GM12892 (cell line): ENCODE data around the gene CRTAC1.

Source experiments
- POLR2A ChIP-seq: IDR thresholded peaks from 2 replicates; pipeline ENCODE4 v1.6.1; 2011; ENCODE audit warnings: low read depth, low read length, control low read depth
- POLR2AphosphoS5 ChIP-seq: IDR thresholded peaks from 2 replicates; pipeline ENCODE4 v1.6.1; 2011; ENCODE audit warnings: low read depth, low read length, control low read depth

DNA sequence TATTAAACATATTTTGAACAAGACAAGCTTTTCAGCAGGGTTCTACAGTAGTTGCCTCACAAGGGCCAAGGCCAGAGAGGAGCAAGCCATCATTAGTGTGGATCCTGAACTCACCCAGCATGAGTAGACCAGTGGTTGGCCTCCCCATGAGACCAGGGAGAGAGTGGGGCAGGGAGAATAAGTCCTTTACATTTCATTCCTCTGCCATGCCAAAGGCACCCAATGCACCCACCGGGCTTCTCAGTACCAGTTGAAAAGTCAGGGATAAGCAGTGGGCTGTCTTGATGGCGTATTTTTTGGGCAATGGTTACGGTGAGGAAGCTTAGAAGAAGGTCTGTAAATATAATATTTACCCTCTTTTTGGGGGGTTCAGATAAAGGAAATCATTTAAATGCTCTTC lies 16.6 kb downstream of the CRTAC1 start:
- TF ChIP-seq POLR2AphosphoS5, result no peak
- TF ChIP-seq POLR2A, result no peak
